Measurements from ENCODE around the gene ENOX1.
"Not testable (repeated sequence)": the region's sequence is repeated elsewhere in the genome, so short reads cannot be mapped to it uniquely, and the experiment has no call there.

Gene ENOX1

GRCh38 chr13:43425234-43425633, 361.5 kb downstream of the ENOX1 start:
- no peak overlapping the region for H3K4me3 ChIP-seq (ENCODE audit: low read depth, low read length)
- TF ChIP-seq, protein P1, sequence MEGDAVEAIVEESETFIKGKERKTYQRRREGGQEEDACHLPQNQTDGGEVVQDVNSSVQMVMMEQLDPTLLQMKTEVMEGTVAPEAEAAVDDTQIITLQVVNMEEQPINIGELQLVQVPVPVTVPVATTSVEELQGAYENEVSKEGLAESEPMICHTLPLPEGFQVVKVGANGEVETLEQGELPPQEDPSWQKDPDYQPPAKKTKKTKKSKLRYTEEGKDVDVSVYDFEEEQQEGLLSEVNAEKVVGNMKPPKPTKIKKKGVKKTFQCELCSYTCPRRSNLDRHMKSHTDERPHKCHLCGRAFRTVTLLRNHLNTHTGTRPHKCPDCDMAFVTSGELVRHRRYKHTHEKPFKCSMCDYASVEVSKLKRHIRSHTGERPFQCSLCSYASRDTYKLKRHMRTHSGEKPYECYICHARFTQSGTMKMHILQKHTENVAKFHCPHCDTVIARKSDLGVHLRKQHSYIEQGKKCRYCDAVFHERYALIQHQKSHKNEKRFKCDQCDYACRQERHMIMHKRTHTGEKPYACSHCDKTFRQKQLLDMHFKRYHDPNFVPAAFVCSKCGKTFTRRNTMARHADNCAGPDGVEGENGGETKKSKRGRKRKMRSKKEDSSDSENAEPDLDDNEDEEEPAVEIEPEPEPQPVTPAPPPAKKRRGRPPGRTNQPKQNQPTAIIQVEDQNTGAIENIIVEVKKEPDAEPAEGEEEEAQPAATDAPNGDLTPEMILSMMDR (IDR thresholded peaks at IDR 0.05; ENCODE audit: insufficient read depth, low read depth, low read length, missing control alignments): no peak
- DNase-seq (ENCODE audit: low read depth): no peak

DNA sequence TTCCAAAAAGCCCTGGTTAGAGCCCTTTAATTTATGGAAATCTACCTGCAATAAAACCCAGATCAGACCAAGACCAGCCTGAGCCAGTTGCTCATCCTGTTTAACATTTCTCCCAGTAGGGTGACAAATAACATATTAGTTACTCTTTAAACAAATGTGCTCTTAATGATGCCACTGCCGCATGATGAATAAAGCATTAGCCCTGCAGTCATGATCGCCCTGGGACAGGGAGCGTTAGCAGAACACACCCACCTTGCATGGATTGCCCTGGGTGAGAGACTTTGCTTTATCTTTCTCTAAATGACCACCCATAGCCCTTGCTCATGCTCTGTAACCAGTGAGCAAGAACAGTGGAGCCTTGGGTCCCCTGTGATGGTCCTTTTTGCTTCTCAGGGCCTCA, 362.4 kb downstream of the ENOX1 start:
- no peak overlapping the region for H3K4me3 ChIP-seq (ENCODE audit: low read depth, low read length)
- DNase-seq (ENCODE audit: low read depth): no peak
- TF ChIP-seq, protein P1 (IDR thresholded peaks at IDR 0.05; ENCODE audit: insufficient read depth, low read depth, low read length, missing control alignments): no peak

GRCh38 chr13:43422116-43422515, 364.7 kb downstream of the ENOX1 start:
- no peak for DNase-seq (ENCODE audit: low read depth)
- TF ChIP-seq, protein P1 (IDR thresholded peaks at IDR 0.05; ENCODE audit: insufficient read depth, low read depth, low read length, missing control alignments): no peak
- no peak overlapping the region for H3K4me3 ChIP-seq (ENCODE audit: low read depth, low read length)

DNA sequence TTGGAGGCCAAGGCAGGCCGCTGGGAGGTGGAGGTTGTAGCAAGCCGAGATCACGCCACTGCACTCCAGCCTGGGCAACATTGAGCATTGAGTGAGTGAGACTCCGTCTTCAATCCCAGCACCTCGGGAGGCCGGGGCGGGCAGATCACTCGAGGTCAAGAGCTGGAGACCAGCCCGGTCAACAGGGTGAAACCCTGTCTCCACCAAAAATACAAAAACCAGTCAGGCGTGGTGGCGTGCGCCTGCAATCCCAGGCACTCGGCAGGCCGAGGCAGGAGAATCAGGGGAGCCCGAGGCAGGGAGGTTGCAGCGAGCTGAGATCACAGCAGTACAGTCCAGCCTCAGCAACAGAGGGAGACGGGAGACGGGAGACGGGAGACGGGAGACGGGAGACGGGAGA, 369.9 kb downstream of the ENOX1 start:
- not testable (repeated sequence) for DNase-seq (ENCODE audit: low read depth); H3K4me3 ChIP-seq (ENCODE audit: low read depth, low read length)

- DNase-seq (ENCODE audit: low read depth); H3K4me3 ChIP-seq (ENCODE audit: low read depth, low read length): not testable (repeated sequence)
These were observed 370.4 kb downstream of the ENOX1 start for GRCh38 chr13:43416408-43416807.

GRCh38 chr13:43415903-43416391, 370.8 kb downstream of the ENOX1 start:
- DNase-seq (ENCODE audit: low read depth); H3K4me3 ChIP-seq (ENCODE audit: low read depth, low read length): not testable (repeated sequence)

- DNase-seq (ENCODE audit: low read depth): no peak
- TF ChIP-seq, protein P1 (IDR thresholded peaks at IDR 0.05; ENCODE audit: insufficient read depth, low read depth, low read length, missing control alignments): no peak
- H3K4me3 ChIP-seq (ENCODE audit: low read depth, low read length): no peak overlapping the region
These were observed 372.7 kb downstream of the ENOX1 start for GRCh38 chr13:43414111-43414510.

GRCh38 chr13:43411741-43412140, 375.0 kb downstream of the ENOX1 start:
- DNase-seq (ENCODE audit: low read depth): no peak
- TF ChIP-seq, protein P1 (IDR thresholded peaks at IDR 0.05; ENCODE audit: insufficient read depth, low read depth, low read length, missing control alignments): no peak

GRCh38 chr13:43411211-43411610, 375.6 kb downstream of the ENOX1 start:
- no peak overlapping the region for H3K4me3 ChIP-seq (ENCODE audit: low read depth, low read length)
- TF ChIP-seq, protein P1 (IDR thresholded peaks at IDR 0.05; ENCODE audit: insufficient read depth, low read depth, low read length, missing control alignments): no peak
- no peak for DNase-seq (ENCODE audit: low read depth)

More at GRCh38 chr13:43411741-43412140, 375.0 kb downstream of the ENOX1 start:
- H3K4me3 ChIP-seq (ENCODE audit: low read depth, low read length): no peak overlapping the region
